Spinal cord (tissue), 10 donors: ENCODE data around the gene TBX6. TPM values are rescaled to one million over a fixed set of nuclear protein-coding genes. Genes with fewer than 3 reads are reported as not detected.

Experiments
- DNase-seq, 6 donors: peaks; one replicate each; pipeline versions ENCODE4 v3.0.0 to v3.0.0-alpha.2; 2013 to 2015; ENCODE audit warnings: low spot score in 6 of 6, low read depth in 4 of 6
- H3K27ac ChIP-seq: one replicate; pipeline ENCODE4 v1.5.1; 2013; ENCODE audit warnings: low read depth, low read length, control low read depth
- H3K27me3 ChIP-seq: one replicate; pipeline ENCODE4 v1.6.1; 2013; ENCODE audit warnings: low read length; ENCODE audit not compliant: control insufficient read depth, insufficient read depth
- H3K36me3 ChIP-seq: one replicate; pipeline ENCODE4 v1.6.1; 2013; ENCODE audit warnings: low read length; ENCODE audit not compliant: control insufficient read depth, insufficient read depth
- H3K4me1 ChIP-seq: one replicate; pipeline ENCODE4 v1.6.1; 2013; ENCODE audit warnings: low read length; ENCODE audit not compliant: control insufficient read depth, insufficient read depth
- H3K4me3 ChIP-seq: one replicate; pipeline ENCODE4 v1.5.1; 2013; ENCODE audit warnings: low read depth, low read length, control low read depth
- H3K9me3 ChIP-seq: one replicate; pipeline ENCODE4 v1.6.1; 2013; ENCODE audit warnings: low read length; ENCODE audit not compliant: control insufficient read depth, insufficient read depth
- WGBS: methylation state at CpG from one replicate; pipeline ENCODE4 v1.1.5; 2013; ENCODE audit warnings: missing lambda C conversion rate; ENCODE audit not compliant: insufficient coverage; 5-methylcytosine and 5-hydroxymethylcytosine counted together
- polyA plus RNA-seq, 2 donors: library from polyadenylated mRNA; unstranded; fragments of 120-200 nt; gene quantifications; one replicate each; pipeline ENCODE4 v1.2.1, GENCODE V29; 2013; ENCODE audit not compliant: insufficient read length in 2 of 2
- total RNA-seq, 2 donors: library from RNA; depleted of rRNA in 1 of 2; stranded (reverse); fragments of 120-200 nt in 1 of 2; fragments of >200 nt in 1 of 2; gene quantifications; one replicate each; pipeline versions ENCODE4 v1.2.3 to v1.2.4, GENCODE V29; 2013 to 2014
- donor health status: healthy.

The TBX6 gene
- total and polyA plus RNA-seq, 4 donors, result 0.20 to 2.7 (median 1.0) TPM

- Histone ChIP-seq H3K4me3 (no peak overlapping the region), H3K36me3 (peaks cover 74% of the 10 kb centered on the region), H3K27me3 (no peaks in the 10 kb centered on the region), H3K9me3 (no peaks in the 10 kb centered on the region), H3K4me1 (peaks cover 26% of the 10 kb centered on the region), H3K27ac (no peak overlapping the region)
- no peak for DNase-seq
- 85% methylated on average over 7 of the region's 7 CpGs for WGBS
Observed at GRCh38 chr16:30078744-30079143, 13.0 kb downstream of the TBX6 start.

- H3K4me1 ChIP-seq, result peaks cover 26% of the 10 kb centered on the region
- no peaks in the 10 kb centered on the region for H3K27me3 ChIP-seq
- H3K4me3 ChIP-seq, result no peak overlapping the region
- H3K36me3 ChIP-seq, result peaks cover 74% of the 10 kb centered on the region
- 86% methylated on average over 6 of the region's 6 CpGs for WGBS
- H3K27ac ChIP-seq, result no peak overlapping the region
- no peak for DNase-seq
- H3K9me3 ChIP-seq, result no peaks in the 10 kb centered on the region
Observed at GRCh38 chr16:30077656-30078055, 14.1 kb downstream of the TBX6 start.

DNA sequence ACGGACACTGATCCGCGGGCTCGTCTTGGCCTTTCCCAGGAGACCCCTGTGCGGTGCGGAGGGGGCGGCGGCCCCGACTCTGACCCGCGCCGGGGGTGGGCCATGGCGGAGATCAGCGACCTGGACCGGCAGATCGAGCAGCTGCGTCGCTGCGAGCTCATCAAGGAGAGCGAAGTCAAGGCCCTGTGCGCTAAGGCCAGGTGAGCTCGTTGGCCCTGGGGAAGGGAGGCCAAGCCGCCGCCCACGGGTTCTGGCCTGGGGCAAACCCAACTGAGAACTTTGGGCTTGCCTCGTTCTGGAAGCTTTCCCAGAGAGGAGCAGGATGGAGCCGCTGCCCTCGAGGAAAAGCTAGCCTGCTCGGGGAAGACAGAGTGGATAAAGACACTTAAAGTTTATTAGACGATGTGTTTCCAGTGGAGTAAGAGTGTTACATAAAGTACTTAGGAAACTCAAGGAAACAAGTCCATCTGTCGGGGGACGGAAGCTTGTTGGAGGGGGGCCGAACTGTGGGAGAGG, 15.4 kb downstream of the TBX6 start:
- no peak for DNase-seq
- Histone ChIP-seq H3K36me3 (peaks cover 73% of the 10 kb centered on the region), H3K27me3 (no peaks in the 10 kb centered on the region), H3K9me3 (no peaks in the 10 kb centered on the region), H3K27ac (peak overlapping the region; percentile 88), H3K4me3 (peak overlapping the region; percentile 91), H3K4me1 (peaks cover 26% of the 10 kb centered on the region)
- 5% methylated on average over 32 of the region's 33 CpGs for WGBS

DNA sequence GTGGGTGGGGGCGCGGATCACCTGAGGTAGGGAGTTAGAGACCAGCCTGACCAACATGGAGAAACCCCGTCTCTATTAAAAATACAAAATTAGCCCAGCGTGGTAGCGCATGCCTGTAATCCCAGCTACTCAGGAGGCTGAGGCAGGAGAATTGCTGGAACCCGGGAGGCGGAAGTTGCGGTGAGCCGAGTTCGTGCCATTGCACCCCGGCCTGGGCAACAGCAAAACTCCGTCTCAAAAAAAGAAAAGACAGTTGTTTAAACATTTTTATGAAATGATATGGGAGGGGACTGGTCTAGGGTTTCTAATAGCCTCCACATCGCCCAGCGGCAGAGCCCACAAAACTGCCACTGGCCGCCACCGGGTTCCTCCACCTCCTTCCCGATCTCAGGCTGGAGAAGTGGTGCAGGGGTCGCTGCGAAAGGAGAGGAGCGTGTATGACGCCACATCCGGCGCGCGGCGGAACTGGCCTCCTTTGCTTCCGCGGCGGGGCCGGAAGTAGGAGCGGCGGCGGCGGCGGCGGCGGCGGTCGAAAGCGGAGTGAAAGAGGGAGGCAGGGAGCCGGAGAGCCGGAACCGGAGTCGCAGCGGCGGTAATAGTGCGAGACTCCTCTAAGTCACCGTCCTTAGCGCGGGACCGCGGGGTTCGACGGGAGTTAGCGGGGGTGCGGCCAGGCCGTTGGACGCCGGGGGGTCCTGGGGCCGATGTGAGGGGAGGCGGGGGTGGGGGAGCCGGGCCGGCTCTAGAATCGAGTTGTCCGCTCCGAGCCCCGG, 16.0 kb downstream of the TBX6 start, which contains the start of gene PPP4C:
TSS of gene PPP4C (plus strand) at position 492 of the 773 bp plus-strand sequence. CDS start 384 bp downstream, outside the sequence.
- DNase-seq, result peak in 5 of 6 donors; percentile 72 to 96 (median 85)
- H3K27me3 ChIP-seq, result no peaks in the 10 kb centered on the region
- H3K9me3 ChIP-seq, result no peaks in the 10 kb centered on the region
- peaks cover 73% of the 10 kb centered on the region for H3K36me3 ChIP-seq
- under 1% methylated on average over 59 of the region's 67 CpGs for WGBS
- peak within 1 kb of the TSS; percentile 88 for H3K27ac ChIP-seq
- H3K4me1 ChIP-seq, result peaks cover 22% of the 10 kb centered on the region
- peak within 1 kb of the TSS; percentile 91 for H3K4me3 ChIP-seq

GRCh38 chr16:30070490-30070889, 21.2 kb downstream of the TBX6 start:
- no peaks in the 10 kb centered on the region for H3K9me3 ChIP-seq
- no peak overlapping the region for H3K4me3 ChIP-seq
- H3K4me1 ChIP-seq, result peaks cover 48% of the 10 kb centered on the region
- no peaks in the 10 kb centered on the region for H3K27me3 ChIP-seq
- no peak for DNase-seq
- H3K27ac ChIP-seq, result peak overlapping the region; percentile 36
- peaks cover 75% of the 10 kb centered on the region for H3K36me3 ChIP-seq

DNA sequence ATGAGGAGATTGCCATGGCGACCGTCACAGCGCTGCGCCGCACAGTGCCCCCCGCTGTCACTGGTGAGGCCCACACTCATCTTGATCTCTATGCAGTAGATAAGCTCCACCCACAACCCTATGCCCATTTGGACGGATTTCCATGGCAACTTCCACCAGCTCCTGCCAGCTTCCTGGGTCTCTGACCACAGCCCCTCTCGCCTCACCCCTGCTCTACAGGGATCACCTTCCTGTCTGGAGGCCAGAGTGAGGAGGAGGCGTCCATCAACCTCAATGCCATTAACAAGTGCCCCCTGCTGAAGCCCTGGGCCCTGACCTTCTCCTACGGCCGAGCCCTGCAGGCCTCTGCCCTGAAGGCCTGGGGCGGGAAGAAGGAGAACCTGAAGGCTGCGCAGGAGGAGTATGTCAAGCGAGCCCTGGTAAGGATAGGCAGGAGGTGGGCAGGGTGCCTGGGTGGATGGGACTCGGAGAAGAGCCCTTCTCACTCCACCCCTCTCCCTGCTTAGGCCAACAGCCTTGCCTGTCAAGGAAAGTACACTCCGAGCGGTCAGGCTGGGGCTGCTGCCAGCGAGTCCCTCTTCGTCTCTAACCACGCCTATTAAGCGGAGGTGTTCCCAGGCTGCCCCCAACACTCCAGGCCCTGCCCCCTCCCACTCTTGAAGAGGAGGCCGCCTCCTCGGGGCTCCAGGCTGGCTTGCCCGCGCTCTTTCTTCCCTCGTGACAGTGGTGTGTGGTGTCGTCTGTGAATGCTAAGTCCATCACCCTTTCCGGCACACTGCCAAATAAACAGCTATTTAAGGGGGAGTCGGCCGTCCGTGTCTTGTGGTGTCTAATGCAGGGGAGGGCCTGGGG, 21.9 kb downstream of the TBX6 start:
- 45% methylated on average over 14 of the region's 31 CpGs for WGBS
- Histone ChIP-seq H3K4me3 (no peak overlapping the region), H3K4me1 (peaks cover 43% of the 10 kb centered on the region), H3K27me3 (no peaks in the 10 kb centered on the region), H3K27ac (peak overlapping the region; percentile 36), H3K36me3 (peaks cover 75% of the 10 kb centered on the region), H3K9me3 (no peaks in the 10 kb centered on the region)
- DNase-seq, result peak in 1 of 6 donors; percentile 77

GRCh38 chr16:30068750-30069610, 22.7 kb downstream of the TBX6 start:
- peak in 1 of 6 donors; percentile 30 for DNase-seq
- whole genome bisulfite sequencing, result 86% methylated on average over 13 of the region's 17 CpGs
- Histone ChIP-seq H3K36me3 (peaks cover 71% of the 10 kb centered on the region), H3K9me3 (no peaks in the 10 kb centered on the region), H3K27ac (peak overlapping the region; percentile 36), H3K27me3 (no peaks in the 10 kb centered on the region), H3K4me3 (no peak overlapping the region), H3K4me1 (peaks cover 51% of the 10 kb centered on the region)

DNA sequence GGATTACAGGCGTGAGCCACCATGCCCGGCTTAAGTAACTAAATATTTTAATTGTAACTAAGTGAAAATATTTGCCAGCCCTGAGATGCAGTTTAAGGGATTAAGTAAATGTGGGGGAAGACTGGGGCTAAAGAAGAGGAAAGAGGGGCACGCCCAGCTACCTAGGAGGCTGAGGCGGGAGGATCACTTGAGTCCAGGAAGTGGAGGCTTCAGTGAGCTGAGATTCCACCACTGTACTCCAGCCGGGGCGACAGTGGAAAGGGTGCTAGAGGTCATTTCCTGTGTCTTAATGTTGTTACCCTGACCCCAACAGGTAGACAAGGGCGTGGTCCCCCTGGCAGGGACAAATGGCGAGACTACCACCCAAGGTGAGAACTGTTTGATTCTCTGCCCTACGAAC, 23.4 kb downstream of the TBX6 start:
- Histone ChIP-seq H3K4me3 (no peak overlapping the region), H3K9me3 (no peaks in the 10 kb centered on the region), H3K36me3 (peaks cover 70% of the 10 kb centered on the region), H3K27ac (no peak overlapping the region), H3K27me3 (no peaks in the 10 kb centered on the region), H3K4me1 (peaks cover 58% of the 10 kb centered on the region)
- WGBS, result 97% methylated on average over 5 of the region's 9 CpGs
- no peak for DNase-seq

DNA sequence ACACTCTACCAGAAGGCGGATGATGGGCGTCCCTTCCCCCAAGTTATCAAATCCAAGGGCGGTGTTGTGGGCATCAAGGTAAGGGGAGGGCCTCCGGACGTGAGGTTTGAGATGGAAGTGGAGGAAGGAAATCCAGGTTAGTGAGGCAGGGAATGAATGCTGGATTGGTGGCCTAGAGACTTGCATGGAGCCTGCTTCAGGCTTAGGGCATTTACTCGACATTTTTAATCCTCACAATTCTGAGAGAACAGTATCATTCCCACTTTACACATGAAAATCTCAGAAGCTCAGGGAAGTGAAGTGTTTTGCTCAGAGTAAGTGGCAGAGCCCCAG, 24.2 kb downstream of the TBX6 start:
- no peak for DNase-seq
- H3K9me3 ChIP-seq, result no peaks in the 10 kb centered on the region
- peaks cover 63% of the 10 kb centered on the region for H3K36me3 ChIP-seq
- no CpG with 5 or more reads among the region's 6 CpGs for WGBS
- no peaks in the 10 kb centered on the region for H3K27me3 ChIP-seq
- H3K4me1 ChIP-seq, result peaks cover 61% of the 10 kb centered on the region
- no peak overlapping the region for H3K4me3 ChIP-seq
- H3K27ac ChIP-seq, result no peak overlapping the region
